GM12872 (cell line): ENCODE data around the gene KAT2B.

ENCODE experiments used
- TF ChIP-seq, protein P1 (sequence below): IDR thresholded peaks from 3 replicates; pipeline ENCODE4 v1.5.1; 2011; ENCODE audit warnings: low read depth, mild to moderate bottlenecking, low read length, moderate library complexity; ENCODE audit not compliant: insufficient read depth

KAT2B gene

DNA sequence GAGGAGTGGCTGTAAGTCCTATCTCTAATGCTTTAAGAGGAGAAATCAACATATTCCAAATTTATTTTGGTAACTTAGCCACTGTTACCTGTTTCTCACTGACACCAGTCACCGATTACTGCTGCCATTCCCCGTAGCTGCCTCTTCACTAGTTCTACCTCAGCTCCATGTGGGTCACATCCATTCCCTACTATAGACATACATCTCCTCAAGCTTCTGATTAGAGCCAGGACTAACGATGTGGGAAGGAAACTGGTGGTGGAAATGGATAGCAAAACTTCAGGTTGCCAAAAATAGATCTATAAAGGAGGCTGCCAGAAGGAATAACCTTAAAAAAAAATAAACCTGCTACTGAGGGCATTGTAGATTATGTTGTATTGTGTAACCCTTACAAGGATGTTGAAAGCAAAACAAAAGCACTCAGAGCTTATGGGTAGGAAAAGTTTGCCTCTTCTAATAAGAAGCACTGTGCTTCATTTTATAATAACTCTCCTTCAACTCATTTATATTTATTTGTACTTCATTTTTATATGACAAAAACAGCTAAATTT lies 56.0 kb downstream of the KAT2B start:
- TF ChIP-seq, protein P1, sequence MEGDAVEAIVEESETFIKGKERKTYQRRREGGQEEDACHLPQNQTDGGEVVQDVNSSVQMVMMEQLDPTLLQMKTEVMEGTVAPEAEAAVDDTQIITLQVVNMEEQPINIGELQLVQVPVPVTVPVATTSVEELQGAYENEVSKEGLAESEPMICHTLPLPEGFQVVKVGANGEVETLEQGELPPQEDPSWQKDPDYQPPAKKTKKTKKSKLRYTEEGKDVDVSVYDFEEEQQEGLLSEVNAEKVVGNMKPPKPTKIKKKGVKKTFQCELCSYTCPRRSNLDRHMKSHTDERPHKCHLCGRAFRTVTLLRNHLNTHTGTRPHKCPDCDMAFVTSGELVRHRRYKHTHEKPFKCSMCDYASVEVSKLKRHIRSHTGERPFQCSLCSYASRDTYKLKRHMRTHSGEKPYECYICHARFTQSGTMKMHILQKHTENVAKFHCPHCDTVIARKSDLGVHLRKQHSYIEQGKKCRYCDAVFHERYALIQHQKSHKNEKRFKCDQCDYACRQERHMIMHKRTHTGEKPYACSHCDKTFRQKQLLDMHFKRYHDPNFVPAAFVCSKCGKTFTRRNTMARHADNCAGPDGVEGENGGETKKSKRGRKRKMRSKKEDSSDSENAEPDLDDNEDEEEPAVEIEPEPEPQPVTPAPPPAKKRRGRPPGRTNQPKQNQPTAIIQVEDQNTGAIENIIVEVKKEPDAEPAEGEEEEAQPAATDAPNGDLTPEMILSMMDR, result no peak

DNA sequence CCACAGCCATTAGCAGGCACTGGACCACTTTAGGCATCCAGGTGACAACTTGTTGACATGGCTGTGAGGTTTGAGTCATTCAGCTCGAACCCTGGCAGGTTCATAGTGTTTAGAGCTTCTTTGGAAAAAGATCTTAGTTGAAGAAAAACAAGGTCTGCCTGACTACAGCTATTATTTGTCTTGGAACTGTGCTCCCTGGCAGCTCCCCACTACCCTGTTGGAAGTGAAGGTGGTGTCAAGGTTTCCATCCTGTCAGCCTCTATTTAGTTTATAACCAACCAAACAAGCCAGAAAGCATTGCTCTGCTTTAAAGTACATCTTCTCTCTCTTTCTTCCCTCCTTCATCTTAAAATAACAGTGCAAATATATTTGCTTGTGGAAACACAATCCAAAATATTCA lies 56.8 kb downstream of the KAT2B start:
- TF ChIP-seq, protein P1, result no peak

DNA sequence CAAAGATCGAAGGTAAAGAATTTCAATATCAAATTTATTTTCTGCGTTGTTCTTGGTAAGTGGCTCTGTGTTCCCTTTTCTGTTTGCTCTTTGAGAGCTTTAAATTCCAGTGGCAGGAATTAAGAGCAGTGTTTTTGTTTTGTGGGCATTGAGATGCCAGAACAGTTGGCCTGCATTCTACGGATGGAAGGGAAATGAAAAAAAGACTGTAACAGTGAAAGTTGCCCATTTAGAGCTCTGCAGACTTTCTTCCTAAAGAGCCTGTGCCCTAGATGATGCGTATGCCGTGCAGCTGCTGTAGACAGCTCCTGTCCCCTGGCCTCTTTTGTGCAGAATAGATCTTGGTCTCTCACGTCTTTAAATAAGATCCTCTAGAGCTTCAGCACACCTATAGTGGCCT lies 58.8 kb downstream of the KAT2B start:
- TF ChIP-seq, protein P1, result no peak

DNA sequence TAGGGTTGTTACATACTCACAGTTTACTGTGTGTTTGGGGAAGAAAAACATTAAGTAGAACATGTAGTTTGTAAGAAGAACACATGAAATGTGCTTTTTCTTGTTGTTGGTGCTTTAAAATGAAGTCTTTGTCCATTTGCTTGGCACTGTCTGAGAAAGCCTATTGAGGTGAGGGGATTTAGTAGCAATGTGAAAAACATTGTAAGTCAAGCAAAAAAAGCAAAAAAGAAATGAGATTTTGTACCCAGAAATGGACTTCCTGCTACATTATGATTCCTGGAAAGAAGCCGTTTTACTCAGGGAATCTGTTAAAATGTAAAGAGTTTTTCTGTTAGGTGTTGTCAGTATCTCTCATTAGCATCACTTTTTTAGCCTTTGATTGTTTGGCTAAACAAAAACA lies 59.9 kb downstream of the KAT2B start:
- TF ChIP-seq, protein P1, result no peak

DNA sequence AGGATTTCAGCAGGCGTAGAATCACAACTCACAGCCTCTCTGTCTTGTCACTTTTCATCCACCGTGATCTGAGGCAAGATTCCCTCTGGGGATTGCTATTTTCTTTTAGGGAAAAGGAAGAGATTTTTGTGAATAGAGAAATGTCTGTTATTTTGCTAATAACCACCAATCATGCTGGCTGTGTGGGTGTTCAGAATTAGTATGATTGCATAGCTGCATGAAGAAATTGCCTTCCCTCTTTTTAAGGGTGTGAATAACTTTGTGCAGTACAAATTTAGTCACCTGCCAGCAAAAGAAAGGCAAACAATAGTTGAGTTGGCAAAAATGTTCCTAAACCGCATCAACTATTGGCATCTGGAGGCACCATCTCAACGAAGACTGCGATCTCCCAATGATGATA lies 60.8 kb downstream of the KAT2B start:
- TF ChIP-seq, protein P1, result no peak

DNA sequence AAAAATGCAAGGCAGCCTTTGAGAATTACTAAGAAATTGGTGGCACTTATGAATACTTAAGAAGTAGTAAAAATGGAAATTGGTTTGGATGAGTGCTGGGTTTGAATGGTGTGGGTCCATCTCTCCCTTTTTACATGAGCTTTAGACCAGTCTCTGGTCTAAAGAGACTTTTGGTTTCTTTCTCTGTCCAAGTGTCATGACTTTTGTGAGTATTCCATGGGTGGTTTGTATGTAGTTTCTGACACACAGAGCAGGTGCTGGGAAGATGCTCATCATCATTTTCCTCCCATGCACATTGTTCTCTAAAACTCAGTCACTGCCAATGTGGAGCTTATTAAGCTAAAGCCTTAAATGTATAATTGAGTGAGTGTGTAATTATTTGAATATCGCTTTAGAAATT lies 63.5 kb downstream of the KAT2B start:
- TF ChIP-seq, protein P1, result no peak

DNA sequence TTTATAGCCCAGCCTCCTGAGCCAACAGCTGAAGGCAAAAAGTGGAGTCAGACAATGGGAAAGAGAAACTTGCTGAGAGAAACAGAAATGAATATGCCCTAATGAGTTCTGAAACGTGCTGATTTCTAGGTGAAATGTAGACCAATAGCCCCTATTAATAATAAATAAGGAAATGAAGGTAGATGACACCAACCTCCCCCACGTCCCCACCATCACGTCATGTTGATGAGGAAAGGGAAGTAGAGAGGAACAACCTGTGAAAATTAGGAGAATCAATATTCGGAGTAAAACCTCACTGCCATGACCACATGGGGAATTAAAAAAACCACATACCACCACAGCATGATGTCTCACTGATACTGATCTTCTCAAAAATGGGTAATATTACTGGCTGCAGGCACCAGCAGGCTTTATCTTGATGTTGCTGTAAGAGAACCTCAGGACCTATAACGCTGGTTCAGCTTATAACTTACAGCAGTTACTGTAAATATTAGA lies 64.0 kb downstream of the KAT2B start:
- TF ChIP-seq, protein P1, result no peak
